ENCODE measurements around the gene FKBP2.

Gene FKBP2

DNA sequence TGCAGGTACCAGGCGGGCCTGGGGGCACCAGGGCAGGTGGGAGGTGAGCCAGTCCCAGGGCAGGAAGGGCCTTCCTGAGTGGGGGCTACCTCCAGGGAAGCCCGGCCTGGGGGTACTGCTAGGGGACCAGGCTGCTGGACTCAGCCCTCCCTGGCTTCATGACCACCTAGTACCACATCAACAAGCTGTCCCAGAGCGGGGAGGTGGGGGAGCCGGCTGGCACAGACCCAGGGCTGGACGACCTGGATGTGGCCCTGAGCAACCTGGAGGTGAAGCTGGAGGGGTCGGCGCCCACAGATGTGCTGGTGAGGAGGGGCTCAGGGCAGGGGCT is 21.6 kb upstream of the FKBP2 start:
- TF ChIP-seq, protein P1, sequence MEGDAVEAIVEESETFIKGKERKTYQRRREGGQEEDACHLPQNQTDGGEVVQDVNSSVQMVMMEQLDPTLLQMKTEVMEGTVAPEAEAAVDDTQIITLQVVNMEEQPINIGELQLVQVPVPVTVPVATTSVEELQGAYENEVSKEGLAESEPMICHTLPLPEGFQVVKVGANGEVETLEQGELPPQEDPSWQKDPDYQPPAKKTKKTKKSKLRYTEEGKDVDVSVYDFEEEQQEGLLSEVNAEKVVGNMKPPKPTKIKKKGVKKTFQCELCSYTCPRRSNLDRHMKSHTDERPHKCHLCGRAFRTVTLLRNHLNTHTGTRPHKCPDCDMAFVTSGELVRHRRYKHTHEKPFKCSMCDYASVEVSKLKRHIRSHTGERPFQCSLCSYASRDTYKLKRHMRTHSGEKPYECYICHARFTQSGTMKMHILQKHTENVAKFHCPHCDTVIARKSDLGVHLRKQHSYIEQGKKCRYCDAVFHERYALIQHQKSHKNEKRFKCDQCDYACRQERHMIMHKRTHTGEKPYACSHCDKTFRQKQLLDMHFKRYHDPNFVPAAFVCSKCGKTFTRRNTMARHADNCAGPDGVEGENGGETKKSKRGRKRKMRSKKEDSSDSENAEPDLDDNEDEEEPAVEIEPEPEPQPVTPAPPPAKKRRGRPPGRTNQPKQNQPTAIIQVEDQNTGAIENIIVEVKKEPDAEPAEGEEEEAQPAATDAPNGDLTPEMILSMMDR (IDR thresholded peaks at IDR 0.05), result no peak
- Histone ChIP-seq H3K4me3 (no peak overlapping the region), H3K27ac (no peak overlapping the region)
- DNase-seq (ENCODE audit: low spot score), result no peak

DNA sequence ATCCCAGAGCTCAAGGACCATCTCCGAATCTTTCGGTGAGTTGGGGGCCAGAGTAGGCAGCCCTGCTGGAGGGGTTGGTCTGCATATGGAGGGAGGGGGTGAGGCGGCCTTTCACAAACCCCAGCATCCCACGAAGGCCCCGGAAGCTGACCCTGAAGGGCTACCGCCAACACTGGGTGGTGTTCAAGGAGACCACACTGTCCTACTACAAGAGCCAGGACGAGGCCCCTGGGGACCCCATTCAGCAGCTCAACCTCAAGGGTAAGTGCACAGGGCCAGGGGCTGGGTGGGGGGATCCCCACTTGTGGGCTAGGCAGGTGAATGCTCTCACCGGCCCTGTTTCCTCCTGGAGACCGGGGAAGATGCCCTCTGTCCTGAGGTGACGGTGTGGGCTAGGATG is 21.1 kb upstream of the FKBP2 start:
- TF ChIP-seq, protein P1 (IDR thresholded peaks at IDR 0.05), result no peak
- Histone ChIP-seq H3K27ac (no peak overlapping the region), H3K4me3 (no peak overlapping the region)
- no peak for DNase-seq (ENCODE audit: low spot score)

DNA sequence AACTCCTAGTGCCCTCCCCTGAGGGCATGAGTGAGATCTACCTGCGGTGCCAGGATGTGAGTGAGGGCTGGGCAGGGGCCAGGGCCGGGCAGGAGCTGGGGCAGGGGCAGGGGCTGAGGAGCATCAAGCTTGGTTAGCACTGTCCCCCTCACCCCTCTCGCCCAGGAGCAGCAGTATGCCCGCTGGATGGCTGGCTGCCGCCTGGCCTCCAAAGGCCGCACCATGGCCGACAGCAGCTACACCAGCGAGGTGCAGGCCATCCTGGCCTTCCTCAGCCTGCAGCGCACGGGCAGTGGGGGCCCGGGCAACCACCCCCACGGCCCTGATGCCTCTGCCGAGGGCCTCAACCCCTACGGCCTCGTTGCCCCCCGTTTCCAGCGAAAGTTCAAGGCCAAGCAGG is 20.6 kb upstream of the FKBP2 start:
- Histone ChIP-seq H3K4me3 (no peak overlapping the region), H3K27ac (no peak overlapping the region)
- TF ChIP-seq, protein P1 (IDR thresholded peaks at IDR 0.05), result no peak
- no peak for DNase-seq (ENCODE audit: low spot score)

DNA sequence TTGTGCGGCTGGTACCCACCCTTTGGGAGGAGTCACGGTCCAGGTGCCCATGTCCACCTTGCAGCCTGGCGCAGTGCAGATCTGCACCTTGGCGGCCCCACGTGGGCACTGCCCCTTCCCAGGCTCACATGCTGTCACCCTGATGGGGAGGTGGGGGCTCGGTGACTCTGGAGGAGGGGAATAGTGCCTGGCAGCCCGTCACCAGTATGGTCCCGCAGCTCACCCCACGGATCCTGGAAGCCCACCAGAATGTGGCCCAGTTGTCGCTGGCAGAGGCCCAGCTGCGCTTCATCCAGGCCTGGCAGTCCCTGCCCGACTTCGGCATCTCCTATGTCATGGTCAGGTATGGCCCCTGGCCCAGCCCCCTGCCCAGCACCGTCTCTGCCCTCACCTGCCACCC is 20.1 kb upstream of the FKBP2 start:
- no peak for DNase-seq (ENCODE audit: low spot score)
- no peak overlapping the region for H3K4me3 ChIP-seq
- TF ChIP-seq, protein P1 (IDR thresholded peaks at IDR 0.05), result no peak
- no peak overlapping the region for H3K27ac ChIP-seq

DNA sequence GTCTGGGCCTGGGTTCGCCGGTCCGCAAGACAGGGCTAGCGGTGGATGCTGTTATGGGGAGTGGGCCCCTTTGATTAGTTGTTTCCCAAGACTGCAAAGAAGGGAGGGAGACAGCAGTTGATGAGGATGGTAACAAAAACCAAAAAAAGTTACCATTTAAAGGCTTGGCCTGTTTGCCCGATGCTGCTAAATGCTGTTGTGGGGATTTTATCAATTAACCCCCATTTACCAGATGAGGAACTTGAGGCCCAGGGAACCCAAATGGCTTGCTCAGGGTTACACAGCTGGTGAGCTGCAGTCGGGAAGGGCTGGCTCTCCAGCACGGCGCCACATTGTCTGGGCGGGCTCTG is 18.3 kb upstream of the FKBP2 start:
- DNase-seq (ENCODE audit: low spot score), result no peak
- H3K27ac ChIP-seq, result no peak overlapping the region
- TF ChIP-seq, protein P1 (IDR thresholded peaks at IDR 0.05), result no peak
- no peak overlapping the region for H3K4me3 ChIP-seq

DNA sequence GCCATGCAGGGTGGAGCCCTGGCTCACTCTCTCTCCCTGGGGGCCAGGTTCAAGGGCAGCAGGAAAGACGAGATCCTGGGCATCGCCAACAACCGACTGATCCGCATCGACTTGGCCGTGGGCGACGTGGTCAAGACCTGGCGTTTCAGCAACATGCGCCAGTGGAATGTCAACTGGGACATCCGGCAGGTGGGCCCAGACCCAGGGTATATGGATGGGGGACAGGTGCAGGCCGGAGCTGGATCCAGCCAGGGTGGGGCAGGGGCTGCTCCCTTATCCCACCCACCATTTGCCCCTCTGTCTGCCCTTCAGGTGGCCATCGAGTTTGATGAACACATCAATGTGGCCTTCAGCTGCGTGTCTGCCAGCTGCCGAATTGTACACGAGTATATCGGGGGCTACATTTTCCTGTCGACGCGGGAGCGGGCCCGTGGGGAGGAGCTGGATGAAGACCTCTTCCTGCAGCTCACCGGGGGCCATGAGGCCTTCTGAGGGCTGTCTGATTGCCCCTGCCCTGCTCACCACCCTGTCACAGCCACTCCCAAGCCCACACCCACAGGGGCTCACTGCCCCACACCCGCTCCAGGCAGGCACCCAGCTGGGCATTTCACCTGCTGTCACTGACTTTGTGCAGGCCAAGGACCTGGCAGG is 17.8 kb upstream of the FKBP2 start:
- H3K27ac ChIP-seq, result no peak overlapping the region

More for the DNA sequence above, 17.8 kb upstream of the FKBP2 start:
- TF ChIP-seq, protein P1 (IDR thresholded peaks at IDR 0.05), result no peak
- no peak for DNase-seq (ENCODE audit: low spot score)
- H3K4me3 ChIP-seq, result no peak overlapping the region

All from coronary artery (tissue), 2 donors.